Ovary (tissue), 9 donors: ENCODE measurements around the gene E2F4. TPM values are rescaled to one million over a fixed set of nuclear protein-coding genes. Genes with fewer than 3 reads are reported as not detected.

ENCODE experiments used
- DNase-seq, 5 donors: peaks; one replicate each; pipeline ENCODE4 v3.0.0-alpha.2; 2019 to 2020
- H3K27ac ChIP-seq, 2 donors: fragments of 200-600 bp; one replicate each; pipeline versions ENCODE4 v1.5.1 to v1.8.0; 2019 to 2022
- H3K27me3 ChIP-seq: fragments of 200-600 bp; one replicate; pipeline ENCODE4 v1.8.0; 2022
- H3K36me3 ChIP-seq: fragments of 200-600 bp; sonication (generic); one replicate; pipeline ENCODE4 v1.5.1; 2019
- H3K4me1 ChIP-seq: one replicate; pipeline ENCODE4 v1.8.1; 2013; ENCODE audit warnings: mild to moderate bottlenecking, moderate library complexity; ENCODE audit not compliant: insufficient read depth
- H3K4me3 ChIP-seq: fragments of 200-600 bp; sonication (generic); one replicate; pipeline ENCODE4 v1.5.1; 2017
- H3K9me3 ChIP-seq, 2 donors: fragments of 200-600 bp in 1 of 2; sonication (generic) in 1 of 2; one replicate each; pipeline versions ENCODE4 v1.5.1 to v1.8.1; 2013 to 2019; ENCODE audit warnings: mild to moderate bottlenecking in 1 of 2, moderate library complexity in 1 of 2
- CTCF ChIP-seq, 3 donors: fragments of 450-650 bp in 2 of 3; fragments of 200-600 bp in 1 of 3; IDR thresholded peaks; one replicate each; pipeline versions ENCODE4 v1.5.1 to v1.8.0; 2016 to 2022; ENCODE audit warnings: antibody characterized with exemption in 3 of 3, mild to moderate bottlenecking in 1 of 3
- EP300 ChIP-seq: sonication (generic); formaldehyde crosslinking; IDR thresholded peaks from one replicate; pipeline ENCODE4 v1.6.1; 2017; ENCODE audit warnings: antibody characterized with exemption
- POLR2A ChIP-seq: fragments of 450-650 bp; IDR thresholded peaks from one replicate; pipeline ENCODE4 v1.6.1; 2017; ENCODE audit warnings: antibody characterized with exemption, mild to moderate bottlenecking, moderate library complexity
- WGBS, 3 donors: extraction: QIAGEN DNeasy Blood & Tissue Kit in 1 of 3; methylation state at CpG; one replicate each; pipeline versions ENCODE4 v1.1.5 to v1.1.7; 2013 to 2017; 5-methylcytosine and 5-hydroxymethylcytosine counted together
- intact Hi-C, 4 donors: fragments of 100-400 bp; cut with DNase I; formaldehyde crosslinking; loops; one replicate each; pipeline versions ENCODE4 v1.11.0 to v1.15.1; 2022 to 2023
- polyA plus RNA-seq, 2 donors: library from polyadenylated mRNA; stranded (reverse); fragments of 200-250 nt in 1 of 2; fragments of 350-450 nt in 1 of 2; fragmentation: Illumina TruSeq in 1 of 2; extraction: RNeasy Lipid Tissue Mini Kit (QIAGEN cat#74804) in 1 of 2; gene quantifications; one replicate each; pipeline ENCODE4 v1.2.3, GENCODE V29; 2013 to 2014
- total RNA-seq, 7 donors: library from RNA; depleted of rRNA in 2 of 7; stranded (reverse); fragments of >200 nt in 2 of 7; fragmentation: NEBNext Ultra II Directional in 3 of 7; extraction: Animal tissue kit (Norgen Biotek cat#: 25700) in 3 of 7; gene quantifications; one replicate each; pipeline versions ENCODE4 v1.1.0 to v1.2.4, GENCODE V29; 2016 to 2023
- donor health status: DM: no; HTN: no; CAD: no; lungs with moderate emphysema.
- donor health status: DM: no; HTN: no; CAD: no.
- donor health status: Bipolar disorder and iron deficiency.
- donor health status: DM: yes; HTN: yes; CAD: no.
- donor health status: DM: no; HTN: no; CAD: no.
- donor health status: DM: yes; HTN: yes; CAD: no.

Gene E2F4
- total and polyA plus RNA-seq, 9 donors: 17.6 to 75.7 (median 49.7) TPM

GRCh38 chr16:67182288-67182687, 9.7 kb upstream of the E2F4 start:
- Histone ChIP-seq H3K4me1 (peaks cover 5% of the 10 kb centered on the region), H3K9me3 (no peaks in the 10 kb centered on the region), H3K4me3 (no peak overlapping the region), H3K27me3 (no peaks in the 10 kb centered on the region), H3K36me3 (no peaks in the 10 kb centered on the region), H3K27ac (peak overlapping the region in 1 of 2 donors; percentile 99)
- TF ChIP-seq EP300: no peak
- TF ChIP-seq POLR2A: no peak
- TF ChIP-seq CTCF (IDR thresholded peaks at IDR 0.05): no peak
- WGBS, 3 donors: 70 to 77% (median 75%) methylated on average over 2 of the region's 2 CpGs
- no peak for DNase-seq
- intact Hi-C loops: loop anchor here in 1 of 4 donors (10.0 kb wide), 1 partner anchor 207 kb away; no protein-coding TSS in a partner anchor

DNA sequence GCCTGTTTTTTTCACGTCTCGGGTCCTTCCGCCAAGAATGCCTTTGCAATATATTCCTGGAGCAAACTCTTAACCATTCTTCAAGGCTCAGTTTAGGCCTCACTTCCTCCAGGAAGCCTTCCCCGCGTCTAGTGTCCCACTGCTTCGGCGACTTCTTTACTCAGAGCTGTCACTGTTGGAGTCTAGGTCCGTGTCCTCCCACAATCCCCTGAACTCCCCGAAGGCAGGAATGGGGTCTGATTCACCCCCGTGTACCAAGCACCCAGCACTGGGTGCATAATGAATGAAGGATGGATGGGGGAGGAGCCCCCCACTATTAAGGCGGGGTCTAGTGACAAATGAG, 8.7 kb upstream of the E2F4 start:
- intact Hi-C loops: loop anchor here in 1 of 4 donors (10.0 kb wide), 1 partner anchor 208 kb away; no protein-coding TSS in a partner anchor
- no peaks in the 10 kb centered on the region for H3K27me3 ChIP-seq
- H3K27ac ChIP-seq: peak overlapping the region; percentile 97 to 99
- no peak for TF ChIP-seq EP300
- no peak for TF ChIP-seq POLR2A
- TF ChIP-seq CTCF (IDR thresholded peaks at IDR 0.05): no peak
- H3K4me1 ChIP-seq: peaks cover 3% of the 10 kb centered on the region
- DNase-seq: no peak
- WGBS, 3 donors: 5 to 7% (median 6%) methylated on average over 11 of the region's 11 CpGs
- peak overlapping the region; percentile 83 for H3K4me3 ChIP-seq
- H3K9me3 ChIP-seq: no peaks in the 10 kb centered on the region
- no peaks in the 10 kb centered on the region for H3K36me3 ChIP-seq

GRCh38 chr16:67183627-67184452, 8.1 kb upstream of the E2F4 start, which contains the start of gene MATCAP1:
Gene MATCAP1, minus strand, starts transcription at chr16:67183963. Its CDS starts 3,353 bp downstream, at chr16:67180610.
- H3K27ac ChIP-seq: peak within 1 kb of the TSS; percentile 97 to 99
- peaks cover 3% of the 10 kb centered on the region for H3K4me1 ChIP-seq
- TF ChIP-seq CTCF (IDR thresholded peaks at IDR 0.05): no peak
- TF ChIP-seq EP300: peak; percentile 92
- TF ChIP-seq POLR2A: peak; percentile 88
- H3K36me3 ChIP-seq: no peaks in the 10 kb centered on the region
- no peaks in the 10 kb centered on the region for H3K9me3 ChIP-seq
- H3K27me3 ChIP-seq: no peaks in the 10 kb centered on the region
- 0 to 1% (median 1%) methylated on average over 71 to 77 of the region's 77 CpGs for WGBS, 3 donors
- DNase-seq: peak; percentile 96 to 99 (median 98)
- H3K4me3 ChIP-seq: peak within 1 kb of the TSS; percentile 83
- intact Hi-C loops: loop anchor here in 1 of 4 donors (10.0 kb wide), 1 partner anchor 209 kb away; no protein-coding TSS in a partner anchor

DNA sequence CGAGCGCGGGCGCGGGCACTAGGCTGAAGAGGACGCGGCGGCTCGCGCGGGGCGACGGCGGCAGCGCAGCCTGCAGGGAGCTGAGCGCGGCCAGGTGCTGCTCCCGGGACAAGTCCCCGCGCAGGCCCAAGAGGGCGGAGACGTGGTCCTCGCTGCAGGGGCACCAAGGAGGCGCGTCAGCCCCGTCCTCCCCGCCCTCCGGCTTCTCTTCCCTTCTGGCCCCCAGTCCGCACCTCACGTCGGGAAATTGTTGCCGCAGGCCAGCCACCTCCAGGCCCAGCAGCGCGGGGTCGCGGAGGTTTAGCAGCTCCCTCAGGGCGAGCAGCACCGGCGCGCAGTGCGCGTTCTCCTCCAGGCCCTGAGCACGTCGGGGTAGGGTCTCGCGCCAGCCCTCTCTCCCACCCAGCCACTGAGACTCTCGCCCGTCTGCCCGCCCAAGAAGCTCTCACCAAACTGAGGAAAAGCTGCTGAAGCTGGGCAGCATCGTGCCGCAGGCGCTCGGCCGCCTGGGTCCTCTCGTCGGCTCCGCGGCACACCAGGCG, 7.4 kb upstream of the E2F4 start:
- intact Hi-C loops: loop anchor here in 1 of 4 donors (10.0 kb wide), 1 partner anchor 210 kb away; no protein-coding TSS in a partner anchor
- Histone ChIP-seq H3K9me3 (no peaks in the 10 kb centered on the region), H3K36me3 (no peaks in the 10 kb centered on the region), H3K4me3 (peak overlapping the region; percentile 83), H3K27me3 (no peaks in the 10 kb centered on the region), H3K4me1 (peaks cover 3% of the 10 kb centered on the region), H3K27ac (peak overlapping the region; percentile 97 to 99)
- 3% methylated on average over 51 to 59 of the region's 59 CpGs for WGBS, 3 donors
- peak in 1 of 5 donors; percentile 64 for DNase-seq
- TF ChIP-seq EP300: no peak
- TF ChIP-seq POLR2A: no peak
- TF ChIP-seq CTCF (IDR thresholded peaks at IDR 0.05): peak in 1 of 3 donors; percentile 4
